B cell (primary cell): ENCODE results near the gene OR2M5. TPM values are rescaled to one million over a fixed set of nuclear protein-coding genes. Genes with fewer than 3 reads are reported as not detected.

Experiments
- ATAC-seq: fragments of 200-7000 bp; cut with Tn5 transposase; one replicate; pipeline ENCODE4 v1.10.0; 2021; ENCODE audit warnings: low read depth, mild to moderate bottlenecking, moderate number of reproducible peaks, moderate library complexity
- CTCF ChIA-PET: fragments of 350-600 bp; sonication (Branson Sonifier 250); formaldehyde crosslinking; loops from one replicate; lab custom pipeline; 2021; ENCODE audit warnings: antibody characterized with exemption, inconsistent platforms; lab: Charles Lee
- POLR2A ChIA-PET: fragments of 350-600 bp; sonication (Branson Sonifier 250); formaldehyde crosslinking; loops from one replicate; lab custom pipeline; 2021; ENCODE audit warnings: antibody characterized with exemption; lab: Charles Lee
- DNase-seq: peaks from one replicate; pipeline ENCODE4 v3.0.0; 2013
- H2AFZ ChIP-seq: 2 replicates; pipeline ENCODE4 v1.6.1; 2012; ENCODE audit warnings: mild to moderate bottlenecking, low read depth, low read length; ENCODE audit not compliant: insufficient read depth, poor library complexity, severe bottlenecking
- H3K27ac ChIP-seq, 2 donors: 1 replicate in 1 of 2; 2 replicates in 1 of 2; pipeline ENCODE4 v1.5.1; 2012 to 2013; ENCODE audit warnings: low read length in 2 of 2, mild to moderate bottlenecking in 2 of 2, moderate library complexity in 1 of 2
- H3K27me3 ChIP-seq, 4 experiments: fragments of 200-600 bp in 1 of 4; sonication (generic) in 1 of 4; replicated peaks in 1 of 4; 1 replicate in 2 of 4; 2 replicates in 2 of 4; pipeline versions ENCODE4 v1.6.1 to v1.7.0; 2013 to 2016; ENCODE audit warnings: low read length in 3 of 4, mild to moderate bottlenecking in 2 of 4, mixed read lengths in 1 of 4, moderate library complexity in 1 of 4; ENCODE audit not compliant: insufficient read depth in 4 of 4, control insufficient read depth in 3 of 4; ENCODE audit errors: control extremely low read depth in 1 of 4
- H3K36me3 ChIP-seq, 2 experiments: replicated peaks in 1 of 2; 1 replicate in 1 of 2; 2 replicates in 1 of 2; pipeline versions ENCODE4 v1.6.1 to v1.7.1; 2013; ENCODE audit warnings: low read length in 1 of 2; ENCODE audit not compliant: insufficient read depth in 2 of 2, control insufficient read depth in 1 of 2; ENCODE audit errors: control extremely low read depth in 1 of 2, extremely low read depth in 1 of 2
- H3K4me1 ChIP-seq, 2 donors: fragments of 200-600 bp in 1 of 2; sonication (generic) in 1 of 2; 1 replicate in 1 of 2; 2 replicates in 1 of 2; pipeline versions ENCODE4 v1.5.1 to v1.6.1; 2013 to 2017; ENCODE audit warnings: low read length in 2 of 2; ENCODE audit not compliant: control insufficient read depth in 2 of 2, insufficient read depth in 2 of 2
- H3K4me2 ChIP-seq: replicated peaks from 2 replicates; pipeline ENCODE3; 2012; ENCODE audit warnings: mild to moderate bottlenecking, low read depth, low read length; ENCODE audit not compliant: poor library complexity, severe bottlenecking
- H3K4me3 ChIP-seq, 5 experiments: fragments of 200-600 bp in 1 of 5; sonication (generic) in 1 of 5; 1 replicate in 3 of 5; 2 replicates in 2 of 5; pipeline versions ENCODE4 v1.5.1 to v1.7.0; 2011 to 2016; ENCODE audit warnings: low read length in 4 of 5, mild to moderate bottlenecking in 4 of 5, low read depth in 2 of 5, control low read depth in 1 of 5, moderate library complexity in 1 of 5; ENCODE audit not compliant: insufficient read depth in 1 of 5; ENCODE audit errors: control extremely low read depth in 1 of 5, extremely low read depth in 1 of 5
- H3K79me2 ChIP-seq: fragments of 200-600 bp; sonication (generic); one replicate; pipeline ENCODE4 v1.6.0; 2016; ENCODE audit warnings: low read length; ENCODE audit not compliant: control insufficient read depth, insufficient read depth
- H3K9ac ChIP-seq: fragments of 200-600 bp; sonication (generic); 2 replicates; pipeline ENCODE4 v1.6.1; 2017; ENCODE audit warnings: mild to moderate bottlenecking, low read length, moderate library complexity
- H3K9me3 ChIP-seq, 3 donors: one replicate each; pipeline versions ENCODE4 v1.6.1 to v1.7.1; 2013; ENCODE audit warnings: low read length in 2 of 3; ENCODE audit not compliant: control insufficient read depth in 2 of 3, insufficient read depth in 1 of 3; ENCODE audit errors: control extremely low read depth in 1 of 3
- H4K20me1 ChIP-seq: 2 replicates; pipeline ENCODE4 v1.6.0; 2012; ENCODE audit warnings: mild to moderate bottlenecking, low read length; ENCODE audit not compliant: insufficient read depth, control insufficient read depth, poor library complexity, severe bottlenecking
- H3K27ac Mint-ChIP-seq: one replicate; pipeline ENCODE4 v1.8.0; 2021; ENCODE audit warnings: mixed read lengths
- H3K27me3 Mint-ChIP-seq: one replicate; pipeline ENCODE4 v1.8.0; 2021; ENCODE audit warnings: mixed read lengths
- H3K4me1 Mint-ChIP-seq: one replicate; pipeline ENCODE4 v1.8.0; 2021; ENCODE audit warnings: mixed read lengths
- H3K4me3 Mint-ChIP-seq: one replicate; pipeline ENCODE4 v1.8.0; 2021; ENCODE audit warnings: mixed read lengths
- H3K9me3 Mint-ChIP-seq: one replicate; pipeline ENCODE4 v1.8.0; 2022; ENCODE audit warnings: mixed read lengths; ENCODE audit not compliant: insufficient read depth
- CTCF ChIP-seq: fragments of 200-600 bp; IDR thresholded peaks from one replicate; pipeline ENCODE4 v1.8.0; 2022; ENCODE audit warnings: antibody characterized with exemption, mild to moderate bottlenecking
- EZH2 ChIP-seq: IDR thresholded peaks from 2 replicates; pipeline ENCODE4 v1.6.1; 2012; ENCODE audit warnings: borderline replicate concordance, low read depth, mild to moderate bottlenecking, moderate library complexity, low read length; ENCODE audit not compliant: insufficient read depth, poor library complexity, severe bottlenecking
- WGBS: methylation state at CpG from one replicate; pipeline ENCODE4 v1.1.5; 2013; ENCODE audit warnings: missing lambda C conversion rate; ENCODE audit not compliant: insufficient coverage; 5-methylcytosine and 5-hydroxymethylcytosine counted together
- intact Hi-C: fragments of 100-400 bp; cut with micrococcal nuclease; formaldehyde crosslinking; loops from one replicate; pipeline ENCODE4 v1.10.0; 2022
- polyA plus RNA-seq: library from polyadenylated mRNA; depleted of rRNA; stranded (reverse); fragments of >200 nt; gene quantifications from 2 replicates; pipeline ENCODE4 v1.2.3, GENCODE V29; 2012
- total RNA-seq, 2 donors: library from RNA; stranded (reverse); fragments of 120-200 nt in 1 of 2; gene quantifications; 1 replicate in 1 of 2; 2 replicates in 1 of 2; pipeline versions ENCODE4 v1.2.3 to v1.2.4, GENCODE V29; 2013 to 2022

OR2M5 gene
- total and polyA plus RNA-seq, 2 donors (not counting 1 experiment from before 2014, with no cell fraction given), result not detected

DNA sequence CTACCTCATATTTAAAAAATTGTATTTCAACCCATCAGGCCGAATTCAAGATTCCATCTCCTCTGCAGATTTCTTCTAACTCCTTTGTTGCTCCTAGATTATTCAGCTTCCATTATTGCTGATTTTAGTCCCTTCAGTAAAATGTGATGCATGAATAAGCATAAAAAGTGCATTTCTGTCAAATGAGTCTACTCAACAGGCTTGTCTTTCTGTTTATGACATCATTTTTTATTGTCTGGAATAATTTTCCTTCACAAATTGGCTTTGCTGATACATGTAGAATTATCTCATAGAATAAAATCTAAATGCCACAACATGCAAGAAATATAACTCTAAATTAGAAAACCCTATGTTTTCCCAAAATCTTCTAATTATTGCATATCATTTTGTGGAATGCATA is 1.6 kb upstream of the OR2M5 start:
- Histone ChIP-seq H3K9me3 (no peaks in the 10 kb centered on the region), H4K20me1 (no peaks in the 10 kb centered on the region), H3K79me2 (no peaks in the 10 kb centered on the region), H3K9ac (no peak overlapping the region), H3K27ac (no peak overlapping the region), H3K4me1 (no peaks in the 10 kb centered on the region), H3K4me2 (no peak overlapping the region), H3K36me3 (no peaks in the 10 kb centered on the region), H2AFZ (no peak overlapping the region), H3K4me3 (no peak overlapping the region), H3K27me3 (no peaks in the 10 kb centered on the region)
- H3K4me3 Mint-ChIP-seq, result no peak overlapping the region
- no peak overlapping the region for H3K27ac Mint-ChIP-seq
- POLR2A ChIA-PET, result no interaction called here
- peaks cover 9% of the 10 kb centered on the region for H3K9me3 Mint-ChIP-seq
- no peak for ATAC-seq
- no CpG with 5 or more reads among the region's 1 CpG for WGBS
- CTCF ChIA-PET, result no interaction called here
- no peak for TF ChIP-seq EZH2
- no peak for TF ChIP-seq CTCF
- DNase-seq, result no peak
- intact Hi-C loops, result no loop called here
- H3K4me1 Mint-ChIP-seq, result no peaks in the 10 kb centered on the region
- H3K27me3 Mint-ChIP-seq, result no peaks in the 10 kb centered on the region

- POLR2A ChIA-PET, result no interaction called here
- no peaks in the 10 kb centered on the region for H3K36me3 ChIP-seq
- H2AFZ ChIP-seq, result peak overlapping the region; percentile 27
- H3K27me3 ChIP-seq, result no peaks in the 10 kb centered on the region
- WGBS, result 90% methylated on average over 6 of the region's 6 CpGs
- H3K4me1 ChIP-seq, result peaks cover 9 to 13% of the 10 kb centered on the region in 2 donors
- no peak overlapping the region for H3K9ac ChIP-seq
- no peak overlapping the region for H3K4me2 ChIP-seq
- TF ChIP-seq CTCF (no peak), EZH2 (no peak)
- intact Hi-C loops, result no loop called here
- Mint-ChIP-seq H3K4me1 (peaks cover 10% of the 10 kb centered on the region), H3K27ac (no peak overlapping the region), H3K27me3 (no peaks in the 10 kb centered on the region), H3K9me3 (peaks cover 7% of the 10 kb centered on the region), H3K4me3 (no peak overlapping the region)
- CTCF ChIA-PET, result no interaction called here
- no peak overlapping the region for H3K27ac ChIP-seq
- ATAC-seq (no peak), DNase-seq (peak; percentile 13)
- no peak overlapping the region for H3K4me3 ChIP-seq
- no peaks in the 10 kb centered on the region for H4K20me1 ChIP-seq
- no peaks in the 10 kb centered on the region for H3K79me2 ChIP-seq
- no peaks in the 10 kb centered on the region for H3K9me3 ChIP-seq
Measured at GRCh38 chr1:248152056-248152827, 7.3 kb downstream of the OR2M5 start.
